ENCODE data around the gene CLEC2A. TPM values are rescaled to one million over a fixed set of nuclear protein-coding genes. Genes with fewer than 3 reads are reported as not detected.

Gene CLEC2A
- polyA plus RNA-seq, 1 donor from 2014 or later: not detected

- Histone ChIP-seq H3K36me3 (ENCODE audit: insufficient read depth, low read length) (no peaks in the 10 kb centered on the region), H3K9me2 (ENCODE audit: insufficient read depth, low read length) (no peaks in the 10 kb centered on the region), H3K27ac (ENCODE audit: low read length) (no peak within 1 kb of the TSS), H2AFZ (ENCODE audit: low read depth, low read length) (no peak within 1 kb of the TSS), H3K79me2 (replicated peaks; ENCODE audit: insufficient read depth, low read length) (no peaks in the 10 kb centered on the region), H3K27me3 (ENCODE audit: insufficient read depth, low read depth, low read length) (no peaks in the 10 kb centered on the region), H3K9ac (ENCODE audit: low read length) (no peak within 1 kb of the TSS), H3K9me3 (ENCODE audit: low read length) (no peaks in the 10 kb centered on the region), H3F3A (ENCODE audit: insufficient read depth, low read length, poor library complexity, severe bottlenecking) (no peaks in the 10 kb centered on the region), H4K20me1 (ENCODE audit: insufficient read depth) (no peaks in the 10 kb centered on the region), H3K4me3 (ENCODE audit: low read length) (no peak within 1 kb of the TSS), H3K4me2 (ENCODE audit: low read length) (no peak within 1 kb of the TSS)
- TF ChIP-seq POLR2AphosphoS5 (IDR thresholded peaks at IDR 0.05) (no peak), EZH2 (IDR thresholded peaks at IDR 0.05; ENCODE audit: borderline replicate concordance, insufficient read depth, low read length, poor library complexity, severe bottlenecking) (no peak), REST (IDR thresholded peaks at IDR 0.05; ENCODE audit: borderline replicate concordance) (no peak), TAF1 (IDR thresholded peaks at IDR 0.05; ENCODE audit: low read depth) (no peak), EP300 (conservative IDR thresholded peaks at IDR 0.05; ENCODE audit: poor library complexity, severe bottlenecking) (no peak), MXI1 (conservative IDR thresholded peaks at IDR 0.05; ENCODE audit: poor library complexity, severe bottlenecking) (no peak)
These were observed 62.6 kb downstream of the CLEC2A start, which contains the start of gene CLEC2B for GRCh38 chr12:9869307-9870161. Gene CLEC2B, minus strand, starts transcription at chr12:9869354.

- no peaks in the 10 kb centered on the region for H3K79me2 ChIP-seq (replicated peaks; ENCODE audit: insufficient read depth, low read length)
These were observed 63.2 kb downstream of the CLEC2A start for GRCh38 chr12:9868951-9869306.

More at GRCh38 chr12:9868951-9869306, 63.2 kb downstream of the CLEC2A start:
- H3F3A ChIP-seq (ENCODE audit: insufficient read depth, low read length, poor library complexity, severe bottlenecking): no peaks in the 10 kb centered on the region
- no peaks in the 10 kb centered on the region for H4K20me1 ChIP-seq (ENCODE audit: insufficient read depth)
- no peaks in the 10 kb centered on the region for H3K27me3 ChIP-seq (ENCODE audit: insufficient read depth, low read depth, low read length)
- H3K4me3 ChIP-seq (ENCODE audit: low read length): no peak overlapping the region
- H3K36me3 ChIP-seq (ENCODE audit: insufficient read depth, low read length): no peaks in the 10 kb centered on the region
- H3K4me2 ChIP-seq (ENCODE audit: low read length): no peak overlapping the region
- TF ChIP-seq MXI1 (conservative IDR thresholded peaks at IDR 0.05; ENCODE audit: poor library complexity, severe bottlenecking) (no peak), EP300 (conservative IDR thresholded peaks at IDR 0.05; ENCODE audit: poor library complexity, severe bottlenecking) (no peak), CTCF (IDR thresholded peaks at IDR 0.05; ENCODE audit: poor library complexity, severe bottlenecking) (no peak), RAD21 (conservative IDR thresholded peaks at IDR 0.05) (no peak), TAF1 (IDR thresholded peaks at IDR 0.05; ENCODE audit: low read depth) (no peak), EZH2 (IDR thresholded peaks at IDR 0.05; ENCODE audit: borderline replicate concordance, insufficient read depth, low read length, poor library complexity, severe bottlenecking) (no peak)
- H3K9me3 ChIP-seq (ENCODE audit: low read length): no peaks in the 10 kb centered on the region
- H2AFZ ChIP-seq (ENCODE audit: low read depth, low read length): no peak overlapping the region
- no peak overlapping the region for H3K9ac ChIP-seq (ENCODE audit: low read length)
- H3K9me2 ChIP-seq (ENCODE audit: insufficient read depth, low read length): no peaks in the 10 kb centered on the region
- H3K27ac ChIP-seq (ENCODE audit: low read length): no peak overlapping the region

All from neural cell (in vitro differentiated cells).